Measurements from ENCODE around the gene C1QTNF12.
"Not testable (repeated sequence)": the region's sequence is repeated elsewhere in the genome, so short reads cannot be mapped to it uniquely, and the experiment has no call there.

DNA sequence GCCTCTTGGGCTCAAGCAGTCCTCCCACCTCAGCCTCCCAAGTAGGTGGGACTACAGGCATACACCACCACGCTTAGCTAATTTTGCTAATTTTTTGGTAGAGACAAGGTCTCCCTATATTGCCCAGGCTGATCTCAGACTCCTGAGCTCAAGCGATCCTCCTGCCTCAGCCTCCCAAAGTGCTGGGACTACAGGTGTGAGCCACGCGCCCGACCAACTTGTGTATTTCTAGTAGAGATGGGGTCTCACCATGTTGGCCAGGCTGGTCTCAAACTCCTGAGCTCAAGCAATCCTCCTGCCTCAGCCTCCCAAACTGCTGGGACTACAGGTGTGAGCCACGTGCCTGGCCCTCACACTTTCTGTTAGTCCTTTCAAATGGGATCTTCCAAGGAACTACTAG, 50.8 kb downstream of the C1QTNF12 start:
- TF ChIP-seq, protein P1, sequence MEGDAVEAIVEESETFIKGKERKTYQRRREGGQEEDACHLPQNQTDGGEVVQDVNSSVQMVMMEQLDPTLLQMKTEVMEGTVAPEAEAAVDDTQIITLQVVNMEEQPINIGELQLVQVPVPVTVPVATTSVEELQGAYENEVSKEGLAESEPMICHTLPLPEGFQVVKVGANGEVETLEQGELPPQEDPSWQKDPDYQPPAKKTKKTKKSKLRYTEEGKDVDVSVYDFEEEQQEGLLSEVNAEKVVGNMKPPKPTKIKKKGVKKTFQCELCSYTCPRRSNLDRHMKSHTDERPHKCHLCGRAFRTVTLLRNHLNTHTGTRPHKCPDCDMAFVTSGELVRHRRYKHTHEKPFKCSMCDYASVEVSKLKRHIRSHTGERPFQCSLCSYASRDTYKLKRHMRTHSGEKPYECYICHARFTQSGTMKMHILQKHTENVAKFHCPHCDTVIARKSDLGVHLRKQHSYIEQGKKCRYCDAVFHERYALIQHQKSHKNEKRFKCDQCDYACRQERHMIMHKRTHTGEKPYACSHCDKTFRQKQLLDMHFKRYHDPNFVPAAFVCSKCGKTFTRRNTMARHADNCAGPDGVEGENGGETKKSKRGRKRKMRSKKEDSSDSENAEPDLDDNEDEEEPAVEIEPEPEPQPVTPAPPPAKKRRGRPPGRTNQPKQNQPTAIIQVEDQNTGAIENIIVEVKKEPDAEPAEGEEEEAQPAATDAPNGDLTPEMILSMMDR (IDR thresholded peaks at IDR 0.05; ENCODE audit: insufficient read depth, low read length) = not testable (repeated sequence)
- TF ChIP-seq, protein P2, sequence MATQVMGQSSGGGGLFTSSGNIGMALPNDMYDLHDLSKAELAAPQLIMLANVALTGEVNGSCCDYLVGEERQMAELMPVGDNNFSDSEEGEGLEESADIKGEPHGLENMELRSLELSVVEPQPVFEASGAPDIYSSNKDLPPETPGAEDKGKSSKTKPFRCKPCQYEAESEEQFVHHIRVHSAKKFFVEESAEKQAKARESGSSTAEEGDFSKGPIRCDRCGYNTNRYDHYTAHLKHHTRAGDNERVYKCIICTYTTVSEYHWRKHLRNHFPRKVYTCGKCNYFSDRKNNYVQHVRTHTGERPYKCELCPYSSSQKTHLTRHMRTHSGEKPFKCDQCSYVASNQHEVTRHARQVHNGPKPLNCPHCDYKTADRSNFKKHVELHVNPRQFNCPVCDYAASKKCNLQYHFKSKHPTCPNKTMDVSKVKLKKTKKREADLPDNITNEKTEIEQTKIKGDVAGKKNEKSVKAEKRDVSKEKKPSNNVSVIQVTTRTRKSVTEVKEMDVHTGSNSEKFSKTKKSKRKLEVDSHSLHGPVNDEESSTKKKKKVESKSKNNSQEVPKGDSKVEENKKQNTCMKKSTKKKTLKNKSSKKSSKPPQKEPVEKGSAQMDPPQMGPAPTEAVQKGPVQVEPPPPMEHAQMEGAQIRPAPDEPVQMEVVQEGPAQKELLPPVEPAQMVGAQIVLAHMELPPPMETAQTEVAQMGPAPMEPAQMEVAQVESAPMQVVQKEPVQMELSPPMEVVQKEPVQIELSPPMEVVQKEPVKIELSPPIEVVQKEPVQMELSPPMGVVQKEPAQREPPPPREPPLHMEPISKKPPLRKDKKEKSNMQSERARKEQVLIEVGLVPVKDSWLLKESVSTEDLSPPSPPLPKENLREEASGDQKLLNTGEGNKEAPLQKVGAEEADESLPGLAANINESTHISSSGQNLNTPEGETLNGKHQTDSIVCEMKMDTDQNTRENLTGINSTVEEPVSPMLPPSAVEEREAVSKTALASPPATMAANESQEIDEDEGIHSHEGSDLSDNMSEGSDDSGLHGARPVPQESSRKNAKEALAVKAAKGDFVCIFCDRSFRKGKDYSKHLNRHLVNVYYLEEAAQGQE (IDR thresholded peaks at IDR 0.05; ENCODE audit: insufficient replicate concordance, low read depth) = not testable (repeated sequence)
- not testable (repeated sequence) for TF ChIP-seq POLR2AphosphoS5 (IDR thresholded peaks at IDR 0.05; ENCODE audit: low read depth); GABPA (IDR thresholded peaks at IDR 0.05; ENCODE audit: low read depth); SPI1 (IDR thresholded peaks at IDR 0.05; ENCODE audit: borderline replicate concordance, low read depth)

All from HL-60 (cell line).